Testis (tissue), 2 donors: ENCODE measurements around the gene GRAMD1A.

Experiments used
- CTCF ChIP-seq, 3 experiments: fragments of 450-650 bp in 2 of 3; fragments of 200-600 bp in 1 of 3; sonication (generic) in 1 of 3; IDR thresholded peaks; one replicate each; pipeline ENCODE4 v1.5.1; 2016 to 2019; ENCODE audit warnings: antibody characterized with exemption in 3 of 3, mild to moderate bottlenecking in 2 of 3, moderate library complexity in 1 of 3
- POLR2A ChIP-seq: fragments of 450-650 bp; IDR thresholded peaks from one replicate; pipeline ENCODE4 v1.6.1; 2017; ENCODE audit warnings: antibody characterized with exemption, mild to moderate bottlenecking, moderate library complexity

GRCh38 chr19:34959021-34959420 lies 41.1 kb upstream of the GRAMD1A start:
- TF ChIP-seq CTCF (IDR thresholded peaks at IDR 0.05), result no peak
- no peak for TF ChIP-seq POLR2A
